NOMO-1 (cell line): ENCODE data around the gene ATP2B3.

Source experiments
- DNase-seq, 2 experiments: peaks; one replicate each; lab custom pipeline; 2025; ENCODE audit not compliant: unreplicated experiment in 2 of 2; lab: John Stamatoyannopoulos, UW

ATP2B3 gene

DNA sequence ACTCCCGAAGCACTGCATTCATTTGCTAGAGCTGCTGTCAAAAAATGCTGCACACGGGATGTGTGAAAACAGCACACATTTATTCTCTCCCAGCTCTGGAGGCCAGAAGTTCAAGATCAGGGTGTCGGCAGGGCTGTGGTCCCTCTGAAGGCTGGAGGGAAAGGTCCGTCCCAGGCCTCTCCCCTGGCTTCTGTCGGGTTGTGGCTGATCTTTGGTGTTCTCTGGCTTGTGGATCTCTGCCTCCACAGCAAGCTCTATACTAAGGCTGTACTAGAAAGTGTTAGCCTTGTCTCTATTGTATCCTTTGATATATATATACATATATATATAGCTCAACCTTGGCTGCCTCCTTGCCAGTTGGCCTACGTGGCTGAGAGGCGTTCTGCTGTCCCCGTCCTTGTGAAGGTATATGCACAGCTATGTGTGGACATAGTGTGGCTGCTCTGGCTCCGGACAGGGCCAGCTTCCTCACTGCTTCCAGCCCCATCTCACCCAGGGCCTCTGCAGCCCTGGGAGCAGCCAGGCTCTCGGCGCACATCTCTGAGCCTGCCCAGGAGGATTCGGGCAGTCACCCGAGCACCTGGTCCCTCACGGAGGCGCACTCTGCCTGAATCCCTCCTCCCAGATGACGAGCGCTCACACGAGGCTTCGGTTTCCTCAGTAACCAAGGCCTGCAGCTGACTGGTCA is 114.6 kb downstream of the ATP2B3 start:
- DNase-seq = no peak
